ENCODE data around the gene NEDD1.

The NEDD1 gene, protein sequence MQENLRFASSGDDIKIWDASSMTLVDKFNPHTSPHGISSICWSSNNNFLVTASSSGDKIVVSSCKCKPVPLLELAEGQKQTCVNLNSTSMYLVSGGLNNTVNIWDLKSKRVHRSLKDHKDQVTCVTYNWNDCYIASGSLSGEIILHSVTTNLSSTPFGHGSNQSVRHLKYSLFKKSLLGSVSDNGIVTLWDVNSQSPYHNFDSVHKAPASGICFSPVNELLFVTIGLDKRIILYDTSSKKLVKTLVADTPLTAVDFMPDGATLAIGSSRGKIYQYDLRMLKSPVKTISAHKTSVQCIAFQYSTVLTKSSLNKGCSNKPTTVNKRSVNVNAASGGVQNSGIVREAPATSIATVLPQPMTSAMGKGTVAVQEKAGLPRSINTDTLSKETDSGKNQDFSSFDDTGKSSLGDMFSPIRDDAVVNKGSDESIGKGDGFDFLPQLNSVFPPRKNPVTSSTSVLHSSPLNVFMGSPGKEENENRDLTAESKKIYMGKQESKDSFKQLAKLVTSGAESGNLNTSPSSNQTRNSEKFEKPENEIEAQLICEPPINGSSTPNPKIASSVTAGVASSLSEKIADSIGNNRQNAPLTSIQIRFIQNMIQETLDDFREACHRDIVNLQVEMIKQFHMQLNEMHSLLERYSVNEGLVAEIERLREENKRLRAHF

DNA sequence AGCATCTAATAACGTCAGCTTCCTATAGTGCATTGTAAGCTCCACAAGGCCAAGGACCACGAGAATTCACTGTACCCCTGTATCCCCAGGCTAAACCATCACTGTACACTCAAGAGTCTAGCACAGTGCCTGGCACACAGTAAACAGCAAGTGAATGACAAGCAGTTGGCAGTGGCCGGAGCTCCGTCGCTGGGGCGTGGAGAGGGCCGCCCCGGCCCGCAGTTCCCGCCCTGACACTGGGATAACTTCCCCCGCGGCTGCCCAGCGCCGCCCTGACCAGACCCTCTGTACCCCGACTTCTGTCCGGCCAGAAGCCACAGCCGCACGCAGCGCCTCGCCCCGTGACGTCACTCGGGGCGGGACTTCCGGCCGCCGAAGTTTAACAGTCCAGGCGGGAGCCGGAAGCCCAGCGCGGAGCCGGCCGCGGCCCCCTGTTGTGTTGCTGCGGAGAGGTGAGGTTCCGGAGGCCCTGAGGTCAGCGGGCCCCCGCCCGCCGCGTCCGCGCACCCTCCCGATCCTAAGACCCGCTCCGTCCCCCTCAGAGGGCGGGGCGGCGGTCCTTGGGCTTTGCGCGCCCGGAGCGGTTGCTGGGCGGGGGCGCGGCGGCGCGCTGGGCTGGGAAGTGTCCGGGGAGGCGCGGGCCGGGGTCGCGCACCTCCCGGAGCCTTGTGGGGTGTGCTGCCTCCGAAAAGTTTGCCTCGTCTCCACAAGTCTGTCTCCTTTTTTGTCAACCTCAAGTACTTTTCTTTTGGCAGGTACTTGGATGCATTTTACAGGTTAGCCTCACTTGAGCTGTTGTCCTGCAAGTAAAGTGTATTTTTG is at the start of gene NEDD1:
NEDD1 (plus strand) TSS at position 409 of the 822 bp plus-strand sequence. CDS start 2,503 bp downstream, outside the sequence.
- peak within 1 kb of the TSS; percentile 94 for H3K9ac ChIP-seq (ENCODE audit: low read depth, low read length, poor library complexity, severe bottlenecking)
- TF ChIP-seq CTCF (conservative IDR thresholded peaks at IDR 0.05; ENCODE audit: low read length) (no peak), EZH2phosphoT487 (IDR thresholded peaks at IDR 0.05; ENCODE audit: borderline replicate concordance) (no peak)

GRCh38 chr12:96858162-96858561 is 48.9 kb upstream of the NEDD1 start:
- TF ChIP-seq CTCF (conservative IDR thresholded peaks at IDR 0.05; ENCODE audit: low read length) (no peak), EZH2phosphoT487 (IDR thresholded peaks at IDR 0.05; ENCODE audit: borderline replicate concordance) (no peak)
- no peak overlapping the region for H3K9ac ChIP-seq (ENCODE audit: low read depth, low read length, poor library complexity, severe bottlenecking)
- H3K4me1 ChIP-seq (ENCODE audit: insufficient read depth, low read length, poor library complexity, severe bottlenecking) = no peaks in the 10 kb centered on the region
- no peaks in the 10 kb centered on the region for H3K27me3 ChIP-seq (ENCODE audit: insufficient read depth, low read length, poor library complexity, severe bottlenecking)
- H3F3A ChIP-seq (ENCODE audit: low read depth) = no peaks in the 10 kb centered on the region
- no peaks in the 10 kb centered on the region for H3K36me3 ChIP-seq (ENCODE audit: insufficient read depth, low read length)
- H4K20me1 ChIP-seq (ENCODE audit: insufficient read depth, low read length, poor library complexity, severe bottlenecking) = no peaks in the 10 kb centered on the region
- no peaks in the 10 kb centered on the region for H3K79me2 ChIP-seq (ENCODE audit: insufficient read depth, low read length)
- no peak overlapping the region for H3K4me2 ChIP-seq (ENCODE audit: low read depth, low read length, poor library complexity, severe bottlenecking)
- H3K9me3 ChIP-seq (ENCODE audit: insufficient read depth, low read depth, low read length) = no peaks in the 10 kb centered on the region
- H2AFZ ChIP-seq (ENCODE audit: low read length) = no peak overlapping the region
- no peaks in the 10 kb centered on the region for H3K9me2 ChIP-seq (replicated peaks; ENCODE audit: low read depth, low read length)
- no peak overlapping the region for H3K4me3 ChIP-seq (ENCODE audit: low read length, poor library complexity, severe bottlenecking)

More for the DNA sequence above, at the start of gene NEDD1:
- Histone ChIP-seq H3K4me3 (ENCODE audit: low read length, poor library complexity, severe bottlenecking) (peak within 1 kb of the TSS; percentile 95), H3F3A (ENCODE audit: low read depth) (no peaks in the 10 kb centered on the region; the same call in 1 of the 2 replicates), H3K79me2 (ENCODE audit: insufficient read depth, low read length) (peaks cover 46% of the 10 kb centered on the region), H3K9me2 (replicated peaks; ENCODE audit: low read depth, low read length) (no peaks in the 10 kb centered on the region), H4K20me1 (ENCODE audit: insufficient read depth, low read length, poor library complexity, severe bottlenecking) (peaks cover 31% of the 10 kb centered on the region), H3K4me1 (ENCODE audit: insufficient read depth, low read length, poor library complexity, severe bottlenecking) (peaks cover 45% of the 10 kb centered on the region), H3K4me2 (ENCODE audit: low read depth, low read length, poor library complexity, severe bottlenecking) (peak within 1 kb of the TSS; percentile 92), H3K36me3 (ENCODE audit: insufficient read depth, low read length) (no peaks in the 10 kb centered on the region), H2AFZ (ENCODE audit: low read length) (peak within 1 kb of the TSS; percentile 99), H3K27me3 (ENCODE audit: insufficient read depth, low read length, poor library complexity, severe bottlenecking) (no peaks in the 10 kb centered on the region), H3K9me3 (ENCODE audit: insufficient read depth, low read depth, low read length) (no peaks in the 10 kb centered on the region)

- H4K20me1 ChIP-seq (ENCODE audit: insufficient read depth, low read length, poor library complexity, severe bottlenecking) = no peaks in the 10 kb centered on the region
- no peaks in the 10 kb centered on the region for H3F3A ChIP-seq (ENCODE audit: low read depth)
- no peak overlapping the region for H3K4me2 ChIP-seq (ENCODE audit: low read depth, low read length, poor library complexity, severe bottlenecking)
- H3K4me3 ChIP-seq (ENCODE audit: low read length, poor library complexity, severe bottlenecking) = no peak overlapping the region
- no peaks in the 10 kb centered on the region for H3K4me1 ChIP-seq (ENCODE audit: insufficient read depth, low read length, poor library complexity, severe bottlenecking)
- no peak overlapping the region for H3K9ac ChIP-seq (ENCODE audit: low read depth, low read length, poor library complexity, severe bottlenecking)
- no peaks in the 10 kb centered on the region for H3K9me3 ChIP-seq (ENCODE audit: insufficient read depth, low read depth, low read length)
- no peaks in the 10 kb centered on the region for H3K27me3 ChIP-seq (ENCODE audit: insufficient read depth, low read length, poor library complexity, severe bottlenecking)
- H3K79me2 ChIP-seq (ENCODE audit: insufficient read depth, low read length) = no peaks in the 10 kb centered on the region
- TF ChIP-seq CTCF (conservative IDR thresholded peaks at IDR 0.05; ENCODE audit: low read length) = no peak
- no peak for TF ChIP-seq EZH2phosphoT487 (IDR thresholded peaks at IDR 0.05; ENCODE audit: borderline replicate concordance)
- no peaks in the 10 kb centered on the region for H3K36me3 ChIP-seq (ENCODE audit: insufficient read depth, low read length)
- H3K9me2 ChIP-seq (replicated peaks; ENCODE audit: low read depth, low read length) = no peaks in the 10 kb centered on the region
- no peak overlapping the region for H2AFZ ChIP-seq (ENCODE audit: low read length)
Measured at GRCh38 chr12:96861656-96862055, 45.4 kb upstream of the NEDD1 start.

Data from Loucy (cell line).